ENCODE data around the gene NCAM1. TPM values are rescaled to one million over a fixed set of nuclear protein-coding genes. Genes with fewer than 3 reads are reported as not detected.

NCAM1 gene
- total and polyA plus RNA-seq, 9 of the 15 experiments (the other 6 are each of a cell fraction or from before 2014, with no cell fraction given), result 0.09 to 0.23 TPM; not detected in 7

DNA sequence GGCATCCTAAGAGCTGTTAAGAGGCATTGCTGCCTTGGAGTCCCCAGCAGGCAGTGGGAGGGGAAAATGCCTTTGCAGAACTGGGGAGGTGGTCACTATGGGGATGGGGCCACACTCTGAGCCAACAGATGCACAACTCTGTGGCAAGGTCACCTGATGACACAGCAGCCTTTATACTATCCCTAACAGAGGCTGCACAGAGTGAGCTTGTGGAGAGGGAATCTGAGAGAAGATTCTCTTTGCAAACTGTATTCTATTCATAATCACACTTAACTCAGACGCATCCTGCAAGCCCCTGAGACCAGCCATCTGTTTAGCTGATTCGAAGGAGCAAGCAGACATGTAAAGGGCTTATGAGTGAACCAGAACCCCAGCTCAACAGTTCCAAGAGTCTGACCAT lies 304.1 kb downstream of the NCAM1 start (continued):
- TF ChIP-seq ZNF592 (IDR thresholded peaks at IDR 0.05), result no peak

DNA sequence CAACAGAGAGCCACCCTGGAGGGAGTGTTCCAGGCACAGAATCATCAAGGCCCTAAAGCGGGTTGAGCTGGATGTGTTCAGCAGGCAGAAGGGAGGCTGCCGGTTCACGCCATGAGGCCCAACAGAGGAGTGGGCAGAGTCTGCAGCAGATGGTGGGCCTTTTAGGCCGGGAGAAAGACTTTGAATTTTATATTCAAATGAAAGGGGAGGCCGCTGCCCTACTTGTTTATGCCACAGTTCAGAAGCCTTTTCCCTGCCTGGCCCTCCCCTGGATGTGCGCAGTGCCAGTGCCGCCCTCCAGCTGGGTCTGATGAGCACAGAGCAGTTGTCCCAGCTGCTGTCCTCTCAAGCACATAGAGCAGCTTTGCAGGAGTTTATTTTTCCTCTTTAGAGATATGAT lies 306.3 kb downstream of the NCAM1 start:
- Histone ChIP-seq H3K9ac (ENCODE audit: insufficient read depth in 1 of 2, low read depth in 2 of 2, low read length in 2 of 2) (no peak overlapping the region), H3K9me3 (replicated peaks; ENCODE audit: control insufficient read depth, insufficient read depth, low read depth, low read length) (no peaks in the 10 kb centered on the region), H3K4me1 (replicated peaks in 1 of 2; ENCODE audit: control insufficient read depth in 2 of 2, insufficient read depth in 2 of 2, low read length in 2 of 2) (no peaks in the 10 kb centered on the region), H2AFZ (ENCODE audit: low read depth, low read length) (no peak overlapping the region), H4K20me1 (replicated peaks; ENCODE audit: control insufficient read depth, insufficient read depth, low read length) (no peaks in the 10 kb centered on the region; the same call in none of the 2 replicates), H3K27me3 (ENCODE audit: control insufficient read depth in 2 of 2, insufficient read depth in 2 of 2, low read length in 2 of 2) (peaks cover 4 to 45% of the 10 kb centered on the region in 2 experiments; a peak in 4 of 5 replicates), H3K4me2 (ENCODE audit: insufficient read depth, low read length) (no peak overlapping the region), H3K9me1 (ENCODE audit: control insufficient read depth, insufficient read depth, low read length) (no peaks in the 10 kb centered on the region), H3K27ac (ENCODE audit: extremely low read depth, low read depth, low read length) (no peak overlapping the region), H3K36me3 (ENCODE audit: control insufficient read depth, insufficient read depth, low read length) (no peaks in the 10 kb centered on the region), H3K4me3 (no peak overlapping the region), H3K79me2 (ENCODE audit: control insufficient read depth, insufficient read depth, low read length) (no peaks in the 10 kb centered on the region)
- intact Hi-C loops (cut with micrococcal nuclease) (no loop called here), in situ Hi-C loops (cut with MboI) (no loop called here)
- no peak for ATAC-seq
- DNase-seq (ENCODE audit: extremely low read depth in 1 of 4, low spot score in 3 of 4), result no peak
- 1% methylated on average over 7 of the region's 7 CpGs for WGBS (ENCODE audit: insufficient coverage, low coverage, missing lambda C conversion rate)
- BruUV-seq (replicated peaks), result no TSS peak
- TF ChIP-seq LARP7 (IDR thresholded peaks at IDR 0.05), result no peak
- no peak for TF ChIP-seq SAP30 (IDR thresholded peaks at IDR 0.05; ENCODE audit: borderline replicate concordance, insufficient read depth, low read depth, low read length, poor library complexity, severe bottlenecking)
- no peak for TF ChIP-seq MYBL2 (IDR thresholded peaks at IDR 0.05; ENCODE audit: low read depth)
- no peak for TF ChIP-seq MYBL2 (CRISPR knock-in tag; IDR thresholded peaks at IDR 0.05; ENCODE audit: borderline replicate concordance)
- no peak for TF ChIP-seq ID3 (CRISPR knock-in tag; IDR thresholded peaks at IDR 0.05)
- no peak for TF ChIP-seq ID3 (tag; IDR thresholded peaks at IDR 0.05)
- TF ChIP-seq NELFE (IDR thresholded peaks at IDR 0.05; ENCODE audit: insufficient read depth, insufficient read length), result no peak
- no peak for TF ChIP-seq ZBTB49 (CRISPR knock-in tag; IDR thresholded peaks at IDR 0.05; ENCODE audit: borderline replicate concordance)
- TF ChIP-seq TOE1 (IDR thresholded peaks at IDR 0.05; ENCODE audit: borderline replicate concordance), result no peak
- no peak for TF ChIP-seq TOE1 (CRISPR knock-in tag; IDR thresholded peaks at IDR 0.05; ENCODE audit: borderline replicate concordance, low read depth)
- TF ChIP-seq SRSF7 (optimal IDR thresholded peaks at IDR 0.05; ENCODE audit: low read depth, low read length), result no peak
- TF ChIP-seq SMARCA4 (IDR thresholded peaks at IDR 0.05), result no peak
- TF ChIP-seq HMG20A (CRISPR knock-in tag; conservative IDR thresholded peaks at IDR 0.05), result no peak
- ChIA-PET POLR2A (no interaction called here), CTCF (ENCODE audit: low intra/inter-chr PET ratio) (no interaction called here)
- FAIRE-seq, result no peak

Measured in K562 (cell line).